ENCODE results near the gene C19orf47. TPM values are rescaled to one million over a fixed set of nuclear protein-coding genes. Genes with fewer than 3 reads are reported as not detected.

The C19orf47 gene
- total and polyA plus RNA-seq, 2 donors (not counting 3 experiments of a cell fraction or from before 2014, with no cell fraction given): 16.4 to 27.0 TPM

GRCh38 chr19:40362160-40362559 lies 14.0 kb upstream of the C19orf47 start:
- ChIA-PET CTCF (no interaction called here), POLR2A (no interaction called here)
- Histone ChIP-seq H3K27ac (ENCODE audit: insufficient read depth, low read depth, low read length) (no peak overlapping the region), H3K4me1 (ENCODE audit: control insufficient read depth, extremely low read depth, insufficient read depth, low read length) (peaks cover 7% of the 10 kb centered on the region), H3K4me2 (ENCODE audit: insufficient read depth, low read length) (no peak overlapping the region), H3K79me2 (ENCODE audit: control insufficient read depth, insufficient read depth, low read length) (no peaks in the 10 kb centered on the region), H4K20me1 (replicated peaks; ENCODE audit: control insufficient read depth, extremely low read depth, insufficient read depth, low read length) (no peaks in the 10 kb centered on the region), H3K27me3 (ENCODE audit: control insufficient read depth in 2 of 2, insufficient read depth in 2 of 2, low read length in 2 of 2) (no peaks in the 10 kb centered on the region), H2AFZ (ENCODE audit: low read depth, low read length) (no peak overlapping the region), H3K9me1 (replicated peaks; ENCODE audit: control insufficient read depth, extremely low read depth, insufficient read depth, low read length) (no peaks in the 10 kb centered on the region), H3K9ac (replicated peaks; ENCODE audit: extremely low read depth, insufficient read depth, low read length) (no peak overlapping the region), H3K9me3 (replicated peaks; ENCODE audit: control insufficient read depth, insufficient read depth, low read length) (no peaks in the 10 kb centered on the region), H3K36me3 (ENCODE audit: control insufficient read depth in 2 of 2, extremely low read depth in 1 of 2, insufficient read depth in 2 of 2, low read length in 2 of 2) (peaks cover 0 to 3% of the 10 kb centered on the region in 2 experiments), H3K4me3 (replicated peaks in 1 of 3; ENCODE audit: insufficient read depth in 1 of 3, low read depth in 1 of 3, low read length in 3 of 3) (no peak overlapping the region)
- intact Hi-C loops (cut with micrococcal nuclease) (no loop called here), dilution Hi-C loops (cut with MboI; ENCODE audit: extremely low pct_ligation_motif_present, low sequenced_read_pairs) (no loop called here)
- FAIRE-seq (peak; percentile 42), DNase-seq (ENCODE audit: low read depth, low spot score) (no peak)
- BruUV-seq (replicated peaks): no TSS peak
- TF ChIP-seq EZH2 (IDR thresholded peaks at IDR 0.05; ENCODE audit: borderline replicate concordance, low read depth, low read length, severe bottlenecking): no peak
- TF ChIP-seq, protein P1, sequence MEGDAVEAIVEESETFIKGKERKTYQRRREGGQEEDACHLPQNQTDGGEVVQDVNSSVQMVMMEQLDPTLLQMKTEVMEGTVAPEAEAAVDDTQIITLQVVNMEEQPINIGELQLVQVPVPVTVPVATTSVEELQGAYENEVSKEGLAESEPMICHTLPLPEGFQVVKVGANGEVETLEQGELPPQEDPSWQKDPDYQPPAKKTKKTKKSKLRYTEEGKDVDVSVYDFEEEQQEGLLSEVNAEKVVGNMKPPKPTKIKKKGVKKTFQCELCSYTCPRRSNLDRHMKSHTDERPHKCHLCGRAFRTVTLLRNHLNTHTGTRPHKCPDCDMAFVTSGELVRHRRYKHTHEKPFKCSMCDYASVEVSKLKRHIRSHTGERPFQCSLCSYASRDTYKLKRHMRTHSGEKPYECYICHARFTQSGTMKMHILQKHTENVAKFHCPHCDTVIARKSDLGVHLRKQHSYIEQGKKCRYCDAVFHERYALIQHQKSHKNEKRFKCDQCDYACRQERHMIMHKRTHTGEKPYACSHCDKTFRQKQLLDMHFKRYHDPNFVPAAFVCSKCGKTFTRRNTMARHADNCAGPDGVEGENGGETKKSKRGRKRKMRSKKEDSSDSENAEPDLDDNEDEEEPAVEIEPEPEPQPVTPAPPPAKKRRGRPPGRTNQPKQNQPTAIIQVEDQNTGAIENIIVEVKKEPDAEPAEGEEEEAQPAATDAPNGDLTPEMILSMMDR (IDR thresholded peaks at IDR 0.05; ENCODE audit: extremely low read depth in 1 of 2, insufficient read depth in 1 of 2, low read depth in 1 of 2, low read length in 2 of 2): no peak
- TF ChIP-seq POLR2A (IDR thresholded peaks at IDR 0.05; ENCODE audit: low read depth, low read length): no peak
- TF ChIP-seq JUN (IDR thresholded peaks at IDR 0.05; ENCODE audit: borderline replicate concordance, insufficient read depth, insufficient read length, low read depth): no peak
- no peak for TF ChIP-seq MYC (IDR thresholded peaks at IDR 0.05; ENCODE audit: low read depth, low read length)
- no peak for TF ChIP-seq MAX (IDR thresholded peaks at IDR 0.05; ENCODE audit: insufficient read depth, insufficient read length)

DNA sequence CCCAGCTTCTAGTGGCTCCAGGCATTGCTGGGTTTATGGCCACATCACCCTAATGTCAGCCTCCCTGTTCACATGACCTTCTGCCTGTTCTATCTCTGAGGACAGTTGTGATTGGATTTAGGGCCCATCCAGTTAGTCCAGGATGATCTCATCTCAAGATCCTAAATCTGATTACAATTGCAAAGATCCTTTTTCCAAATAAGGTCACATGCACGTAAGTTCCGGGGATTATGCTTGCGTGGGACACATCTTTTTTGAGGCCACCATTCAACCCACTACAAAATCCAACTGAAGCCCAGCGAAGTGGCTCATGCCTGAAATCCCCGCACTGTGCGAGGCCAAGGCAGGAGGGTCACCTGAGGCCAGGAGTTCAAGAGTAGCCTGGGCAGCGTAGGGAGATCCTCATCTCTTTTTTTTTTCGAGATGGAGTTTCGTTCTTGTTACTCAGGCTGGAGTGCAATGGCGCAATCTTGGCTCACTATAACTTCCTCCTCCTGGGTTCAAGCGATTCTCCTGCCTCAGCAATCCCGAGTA lies 12.6 kb upstream of the C19orf47 start:
- Histone ChIP-seq H3K9me3 (replicated peaks; ENCODE audit: control insufficient read depth, insufficient read depth, low read length) (no peaks in the 10 kb centered on the region), H3K27ac (ENCODE audit: insufficient read depth, low read depth, low read length) (no peak overlapping the region), H3K4me2 (ENCODE audit: insufficient read depth, low read length) (no peak overlapping the region), H3K9ac (replicated peaks; ENCODE audit: extremely low read depth, insufficient read depth, low read length) (no peak overlapping the region), H3K36me3 (ENCODE audit: control insufficient read depth in 2 of 2, extremely low read depth in 1 of 2, insufficient read depth in 2 of 2, low read length in 2 of 2) (no peaks in the 10 kb centered on the region), H3K9me1 (replicated peaks; ENCODE audit: control insufficient read depth, extremely low read depth, insufficient read depth, low read length) (no peaks in the 10 kb centered on the region), H3K27me3 (ENCODE audit: control insufficient read depth in 2 of 2, insufficient read depth in 2 of 2, low read length in 2 of 2) (no peaks in the 10 kb centered on the region), H2AFZ (ENCODE audit: low read depth, low read length) (no peak overlapping the region), H3K79me2 (ENCODE audit: control insufficient read depth, insufficient read depth, low read length) (peaks cover 7% of the 10 kb centered on the region), H3K4me1 (ENCODE audit: control insufficient read depth, extremely low read depth, insufficient read depth, low read length) (peaks cover 8% of the 10 kb centered on the region), H3K4me3 (replicated peaks in 1 of 3; ENCODE audit: insufficient read depth in 1 of 3, low read depth in 1 of 3, low read length in 3 of 3) (no peak overlapping the region), H4K20me1 (replicated peaks; ENCODE audit: control insufficient read depth, extremely low read depth, insufficient read depth, low read length) (no peaks in the 10 kb centered on the region)
- dilution Hi-C loops (cut with MboI; ENCODE audit: extremely low pct_ligation_motif_present, low sequenced_read_pairs) (no loop called here), intact Hi-C loops (cut with micrococcal nuclease) (no loop called here)
- TF ChIP-seq MYC (IDR thresholded peaks at IDR 0.05; ENCODE audit: low read depth, low read length) (no peak), GATA2 (IDR thresholded peaks at IDR 0.05; ENCODE audit: insufficient read depth, insufficient read length, low read depth, low read length) (no peak), POLR2A (IDR thresholded peaks at IDR 0.05; ENCODE audit: low read depth, low read length) (no peak), FOS (IDR thresholded peaks at IDR 0.05; ENCODE audit: borderline replicate concordance, insufficient read depth, low read length) (no peak), POLR2AphosphoS5 (IDR thresholded peaks at IDR 0.05; ENCODE audit: insufficient read depth, low read depth, low read length) (no peak), EZH2 (IDR thresholded peaks at IDR 0.05; ENCODE audit: borderline replicate concordance, low read depth, low read length, severe bottlenecking) (no peak), MAX (IDR thresholded peaks at IDR 0.05; ENCODE audit: insufficient read depth, insufficient read length) (no peak), JUN (IDR thresholded peaks at IDR 0.05; ENCODE audit: borderline replicate concordance, insufficient read depth, insufficient read length, low read depth) (no peak)
- TF ChIP-seq, protein P1 (IDR thresholded peaks at IDR 0.05; ENCODE audit: extremely low read depth in 1 of 2, insufficient read depth in 1 of 2, low read depth in 1 of 2, low read length in 2 of 2): no peak
- CTCF ChIA-PET: no interaction called here
- no peak for FAIRE-seq
- DNase-seq (ENCODE audit: low read depth, low spot score): no peak
- BruUV-seq (replicated peaks): no TSS peak
- POLR2A ChIA-PET: no interaction called here

Data from endothelial cell of umbilical vein (primary cell).